ENCODE results near the gene DBF4B. TPM values are rescaled to one million over a fixed set of nuclear protein-coding genes. Genes with fewer than 3 reads are reported as not detected.
"Not testable (repeated sequence)": the region's sequence is repeated elsewhere in the genome, so short reads cannot be mapped to it uniquely, and the experiment has no call there.

The DBF4B gene
- total RNA-seq, 1 experiment from 2014 or later, result 32.9 TPM

- ATAC-seq (no peak), DNase-seq (ENCODE audit: low spot score) (no peak)
- CTCF ChIA-PET, result no interaction called here
- H3K36me3 Mint-ChIP-seq, result peaks cover 18% of the 10 kb centered on the region; the same call in 1 of the 2 replicates
- POLR2A ChIA-PET, result no interaction called here
- TF ChIP-seq NR2C2 (CRISPR knock-in tag; IDR thresholded peaks at IDR 0.05) (no peak), JUN (CRISPR knock-in tag; IDR thresholded peaks at IDR 0.05) (no peak), JAZF1 (CRISPR knock-in tag; IDR thresholded peaks at IDR 0.05) (no peak), TP53 (CRISPR knock-in tag; IDR thresholded peaks at IDR 0.05) (no peak), ZNF263 (CRISPR knock-in tag; IDR thresholded peaks at IDR 0.05; ENCODE audit: low read depth) (no peak), ARID4B (CRISPR knock-in tag; IDR thresholded peaks at IDR 0.05; ENCODE audit: borderline replicate concordance) (no peak), GRHL2 (CRISPR knock-in tag; IDR thresholded peaks at IDR 0.05; ENCODE audit: insufficient replicate concordance, severe bottlenecking) (no peak), CREB1 (CRISPR knock-in tag; IDR thresholded peaks at IDR 0.05) (no peak), PRRX2 (CRISPR knock-in tag; IDR thresholded peaks at IDR 0.05) (no peak), GABPB1 (CRISPR knock-in tag; IDR thresholded peaks at IDR 0.05) (no peak), SP1 (CRISPR knock-in tag; conservative IDR thresholded peaks at IDR 0.05) (no peak), ZNF138 (CRISPR knock-in tag; conservative IDR thresholded peaks at IDR 0.05) (no peak), NFE2L1 (CRISPR knock-in tag; IDR thresholded peaks at IDR 0.05) (no peak), GTF2I (CRISPR knock-in tag; conservative IDR thresholded peaks at IDR 0.05) (no peak), ELF4 (CRISPR knock-in tag; IDR thresholded peaks at IDR 0.05; ENCODE audit: low read depth) (no peak)
- TF ChIP-seq, protein P1, sequence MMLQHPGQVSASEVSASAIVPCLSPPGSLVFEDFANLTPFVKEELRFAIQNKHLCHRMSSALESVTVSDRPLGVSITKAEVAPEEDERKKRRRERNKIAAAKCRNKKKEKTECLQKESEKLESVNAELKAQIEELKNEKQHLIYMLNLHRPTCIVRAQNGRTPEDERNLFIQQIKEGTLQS (CRISPR knock-in tag; conservative IDR thresholded peaks at IDR 0.05), result no peak
- TF ChIP-seq, protein P2, sequence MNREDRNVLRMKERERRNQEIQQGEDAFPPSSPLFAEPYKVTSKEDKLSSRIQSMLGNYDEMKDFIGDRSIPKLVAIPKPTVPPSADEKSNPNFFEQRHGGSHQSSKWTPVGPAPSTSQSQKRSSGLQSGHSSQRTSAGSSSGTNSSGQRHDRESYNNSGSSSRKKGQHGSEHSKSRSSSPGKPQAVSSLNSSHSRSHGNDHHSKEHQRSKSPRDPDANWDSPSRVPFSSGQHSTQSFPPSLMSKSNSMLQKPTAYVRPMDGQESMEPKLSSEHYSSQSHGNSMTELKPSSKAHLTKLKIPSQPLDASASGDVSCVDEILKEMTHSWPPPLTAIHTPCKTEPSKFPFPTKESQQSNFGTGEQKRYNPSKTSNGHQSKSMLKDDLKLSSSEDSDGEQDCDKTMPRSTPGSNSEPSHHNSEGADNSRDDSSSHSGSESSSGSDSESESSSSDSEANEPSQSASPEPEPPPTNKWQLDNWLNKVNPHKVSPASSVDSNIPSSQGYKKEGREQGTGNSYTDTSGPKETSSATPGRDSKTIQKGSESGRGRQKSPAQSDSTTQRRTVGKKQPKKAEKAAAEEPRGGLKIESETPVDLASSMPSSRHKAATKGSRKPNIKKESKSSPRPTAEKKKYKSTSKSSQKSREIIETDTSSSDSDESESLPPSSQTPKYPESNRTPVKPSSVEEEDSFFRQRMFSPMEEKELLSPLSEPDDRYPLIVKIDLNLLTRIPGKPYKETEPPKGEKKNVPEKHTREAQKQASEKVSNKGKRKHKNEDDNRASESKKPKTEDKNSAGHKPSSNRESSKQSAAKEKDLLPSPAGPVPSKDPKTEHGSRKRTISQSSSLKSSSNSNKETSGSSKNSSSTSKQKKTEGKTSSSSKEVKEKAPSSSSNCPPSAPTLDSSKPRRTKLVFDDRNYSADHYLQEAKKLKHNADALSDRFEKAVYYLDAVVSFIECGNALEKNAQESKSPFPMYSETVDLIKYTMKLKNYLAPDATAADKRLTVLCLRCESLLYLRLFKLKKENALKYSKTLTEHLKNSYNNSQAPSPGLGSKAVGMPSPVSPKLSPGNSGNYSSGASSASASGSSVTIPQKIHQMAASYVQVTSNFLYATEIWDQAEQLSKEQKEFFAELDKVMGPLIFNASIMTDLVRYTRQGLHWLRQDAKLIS (CRISPR knock-in tag; IDR thresholded peaks at IDR 0.05; ENCODE audit: borderline replicate concordance), result no peak
- H3K4me3 Mint-ChIP-seq, result no peak overlapping the region
- H3K27me3 Mint-ChIP-seq (ENCODE audit: low read depth), result no peaks in the 10 kb centered on the region
- no peak overlapping the region for H3K27ac Mint-ChIP-seq
- no peaks in the 10 kb centered on the region for H3K9me3 Mint-ChIP-seq
- no peaks in the 10 kb centered on the region for H3K4me1 Mint-ChIP-seq
Observed at GRCh38 chr17:44677136-44677535, 31.3 kb upstream of the DBF4B start.

DNA sequence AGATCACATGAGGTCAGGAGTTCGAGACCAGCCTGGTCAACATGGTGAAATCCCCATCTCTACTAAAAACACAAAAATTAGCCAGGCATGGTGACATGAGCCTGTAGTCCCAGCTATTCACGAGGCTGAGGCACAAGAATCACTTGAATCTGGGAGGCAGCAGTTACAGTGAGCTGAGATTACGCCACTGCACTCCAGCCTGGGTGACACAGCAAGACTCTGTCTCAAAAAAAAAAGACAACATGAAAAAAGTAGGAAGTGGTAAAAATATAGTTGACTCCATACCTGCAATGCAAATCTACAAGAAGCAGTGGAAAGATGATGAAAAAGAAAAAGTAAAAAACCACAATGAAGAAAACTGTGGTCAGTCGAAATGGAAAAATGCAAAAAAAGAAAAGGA is 25.2 kb upstream of the DBF4B start:
- H3K4me3 Mint-ChIP-seq; H3K27me3 Mint-ChIP-seq (ENCODE audit: low read depth); ATAC-seq; H3K9me3 Mint-ChIP-seq; H3K4me1 Mint-ChIP-seq; POLR2A ChIA-PET; DNase-seq (ENCODE audit: low spot score); H3K27ac Mint-ChIP-seq: not testable (repeated sequence)
- CTCF ChIA-PET, result interaction anchor here (1.5 kb wide), 1 partner anchor 27 kb away, joined by 3 read pairs; the partner anchor contains the start of gene MEIOC
- H3K36me3 Mint-ChIP-seq, result peaks cover 26% of the 10 kb centered on the region
